ENCODE results near the gene LCN10. TPM values are rescaled to one million over a fixed set of nuclear protein-coding genes. Genes with fewer than 3 reads are reported as not detected.
"Not testable (repeated sequence)": the region's sequence is repeated elsewhere in the genome, so short reads cannot be mapped to it uniquely, and the experiment has no call there.

Gene LCN10
- total RNA-seq, 1 experiment from 2014 or later, result 1.5 TPM

GRCh38 chr9:136760834-136761544 lies 18.2 kb upstream of the LCN10 start:
- not testable (repeated sequence) for H2BK15ac ChIP-seq (ENCODE audit: low read depth, low read length); H3K4me1 ChIP-seq (ENCODE audit: insufficient read depth, low read length); H3K4ac ChIP-seq (ENCODE audit: low read depth, low read length); H3K27me3 ChIP-seq (ENCODE audit: insufficient read depth, low read length); H3K18ac ChIP-seq (ENCODE audit: insufficient read length, low read depth, low read length); H3K27me3 Mint-ChIP-seq (ENCODE audit: low read depth); H3K9me3 Mint-ChIP-seq; H3K79me2 ChIP-seq (ENCODE audit: insufficient read depth, low read length); H3K9ac ChIP-seq (ENCODE audit: extremely low read depth, insufficient read length, low read length); H2BK120ac ChIP-seq (ENCODE audit: low read depth, low read length, poor library complexity, severe bottlenecking); H4K5ac ChIP-seq (ENCODE audit: insufficient read length, low read depth, low read length); H3K14ac ChIP-seq (ENCODE audit: insufficient read depth, low read length); H3K79me1 ChIP-seq (ENCODE audit: insufficient read depth, low read depth, low read length, poor library complexity, severe bottlenecking); H3K36me3 Mint-ChIP-seq (ENCODE audit: insufficient read depth in 1 of 3, low read depth in 3 of 3); H2BK20ac ChIP-seq (ENCODE audit: low read depth, low read length, poor library complexity, severe bottlenecking); H3K23ac ChIP-seq (ENCODE audit: insufficient read length, low read depth, low read length); H4K8ac ChIP-seq (replicated peaks; ENCODE audit: insufficient read length, low read depth, low read length); H3T11ph ChIP-seq (ENCODE audit: low read length); H3K23me2 ChIP-seq (ENCODE audit: insufficient read length, low read depth, low read length, poor library complexity, severe bottlenecking); H2BK12ac ChIP-seq (ENCODE audit: insufficient read length, low read depth, low read length); H2AFZ ChIP-seq (ENCODE audit: low read length); H2BK5ac ChIP-seq (ENCODE audit: insufficient read length, low read length); H4K91ac ChIP-seq (ENCODE audit: insufficient read length, low read depth, low read length); H2AK5ac ChIP-seq (ENCODE audit: insufficient read length, low read length); H3K4me2 ChIP-seq (ENCODE audit: insufficient read depth, insufficient read length, low read length); H3K27ac ChIP-seq (ENCODE audit: insufficient read length, low read depth, low read length); H3K56ac ChIP-seq (ENCODE audit: insufficient read length, low read depth, low read length); H3K9me3 ChIP-seq (ENCODE audit: control insufficient read depth, low read depth, low read length); H4K20me1 ChIP-seq (ENCODE audit: control insufficient read depth, insufficient read depth, insufficient read length)
- peak; percentile 67 for DNase-seq
- WGBS (ENCODE audit: extremely low coverage, insufficient read length, low lambda C conversion rate), result no CpG with 5 or more reads among the region's 22 CpGs
- Mint-ChIP-seq H3K27ac (peak overlapping the region in 1 of 3 experiments; percentile 85; a peak in 1 of 7 replicates), H3K4me1 (peaks cover 12 to 28% of the 10 kb centered on the region in 2 experiments; a peak in 3 of 4 replicates), H3K4me3 (peak overlapping the region in 1 of 2 experiments; percentile 44; a peak in 2 of 5 replicates)
- TF ChIP-seq, protein P1, sequence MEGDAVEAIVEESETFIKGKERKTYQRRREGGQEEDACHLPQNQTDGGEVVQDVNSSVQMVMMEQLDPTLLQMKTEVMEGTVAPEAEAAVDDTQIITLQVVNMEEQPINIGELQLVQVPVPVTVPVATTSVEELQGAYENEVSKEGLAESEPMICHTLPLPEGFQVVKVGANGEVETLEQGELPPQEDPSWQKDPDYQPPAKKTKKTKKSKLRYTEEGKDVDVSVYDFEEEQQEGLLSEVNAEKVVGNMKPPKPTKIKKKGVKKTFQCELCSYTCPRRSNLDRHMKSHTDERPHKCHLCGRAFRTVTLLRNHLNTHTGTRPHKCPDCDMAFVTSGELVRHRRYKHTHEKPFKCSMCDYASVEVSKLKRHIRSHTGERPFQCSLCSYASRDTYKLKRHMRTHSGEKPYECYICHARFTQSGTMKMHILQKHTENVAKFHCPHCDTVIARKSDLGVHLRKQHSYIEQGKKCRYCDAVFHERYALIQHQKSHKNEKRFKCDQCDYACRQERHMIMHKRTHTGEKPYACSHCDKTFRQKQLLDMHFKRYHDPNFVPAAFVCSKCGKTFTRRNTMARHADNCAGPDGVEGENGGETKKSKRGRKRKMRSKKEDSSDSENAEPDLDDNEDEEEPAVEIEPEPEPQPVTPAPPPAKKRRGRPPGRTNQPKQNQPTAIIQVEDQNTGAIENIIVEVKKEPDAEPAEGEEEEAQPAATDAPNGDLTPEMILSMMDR (conservative IDR thresholded peaks at IDR 0.05), result peak; percentile 57
